Panc1 (cell line): ENCODE measurements around the gene MYH10. TPM values are rescaled to one million over a fixed set of nuclear protein-coding genes. Genes with fewer than 3 reads are reported as not detected.

Source experiments
- ATAC-seq: fragments of 200-7000 bp; cut with Tn5 transposase; 2 replicates; pipeline ENCODE4 v1.9.1; 2020; ENCODE audit warnings: mild to moderate bottlenecking, moderate library complexity
- BruUV-seq: library from RNA; stranded (reverse); fragments of 400-500 nt; replicated peaks from 2 replicates; lab custom pipeline; 2021; lab: Mats Ljungman, UMichigan
- CTCF ChIA-PET: fragments of 300-600 bp; sonication (Branson Sonifier 250); formaldehyde crosslinking; loops from one replicate; lab custom pipeline; 2022; ENCODE audit warnings: antibody characterized with exemption; lab: Charles Lee
- POLR2A ChIA-PET: fragments of 300-600 bp; sonication (Branson Sonifier 250); formaldehyde crosslinking; loops from one replicate; lab custom pipeline; 2022; ENCODE audit warnings: antibody characterized with exemption; lab: Charles Lee
- DNase-seq: peaks from one replicate; pipeline ENCODE4 v3.0.0-alpha.2; 2010; ENCODE audit warnings: low read depth, low spot score
- H3K27ac ChIP-seq: 2 replicates; pipeline ENCODE4 v1.5.1; 2011; ENCODE audit warnings: mild to moderate bottlenecking, low read length, inconsistent platforms
- H3K27me3 ChIP-seq: fragments of 200-500 bp; sonication (Bioruptor generic); 2 replicates; pipeline ENCODE4 v1.6.0; 2014; ENCODE audit warnings: low read length, inconsistent platforms; ENCODE audit not compliant: control insufficient read depth, insufficient read depth
- H3K36me3 ChIP-seq: fragments of 200-500 bp; sonication (Bioruptor generic); 2 replicates; pipeline ENCODE4 v1.5.1; 2014; ENCODE audit warnings: inconsistent platforms, mild to moderate bottlenecking, low read length, moderate library complexity; ENCODE audit not compliant: control insufficient read depth, insufficient read depth
- H3K4me1 ChIP-seq: 2 replicates; pipeline ENCODE4 v1.5.1; 2011; ENCODE audit warnings: inconsistent platforms, mild to moderate bottlenecking, low read length, moderate library complexity; ENCODE audit not compliant: control insufficient read depth, insufficient read depth
- H3K4me3 ChIP-seq, 2 experiments: 2 replicates each; pipeline ENCODE4 v1.5.1; 2011 to 2012; ENCODE audit warnings: low read depth in 2 of 2, low read length in 2 of 2, mild to moderate bottlenecking in 2 of 2, inconsistent platforms in 1 of 2, moderate library complexity in 1 of 2
- H3K9me3 ChIP-seq: fragments of 200-500 bp; sonication (Bioruptor generic); 2 replicates; pipeline ENCODE4 v1.5.1; 2014; ENCODE audit warnings: low read depth, mild to moderate bottlenecking, inconsistent platforms, low read length, moderate library complexity; ENCODE audit not compliant: control insufficient read depth, insufficient read depth
- POLR2AphosphoS5 ChIP-seq: IDR thresholded peaks from 2 replicates; pipeline ENCODE4 v1.6.1; 2012; ENCODE audit warnings: mild to moderate bottlenecking, low read depth, low read length, moderate library complexity
- SIN3A ChIP-seq: IDR thresholded peaks from 2 replicates; pipeline ENCODE4 v1.6.1; 2012; ENCODE audit warnings: low read depth, mild to moderate bottlenecking, low read length, moderate library complexity, borderline replicate concordance; ENCODE audit not compliant: insufficient read depth
- TCF7L2 ChIP-seq: IDR thresholded peaks from 2 replicates; pipeline ENCODE4 v1.6.1; 2011; ENCODE audit warnings: mild to moderate bottlenecking, low read depth, low read length, inconsistent platforms
- in situ Hi-C: cut with HindIII; loops from 2 replicates; pipeline ENCODE4 v1.10.0; 2016; ENCODE audit warnings: low sequenced_read_pairs, low pct_unique_long_range_greater_than_20kb
- intact Hi-C: fragments of 100-400 bp; cut with micrococcal nuclease; formaldehyde crosslinking; loops from one replicate; pipeline ENCODE4 v1.10.0; 2022; ENCODE audit not compliant: unreplicated experiment
- total RNA-seq: library from RNA; stranded (reverse); gene quantifications from one replicate; pipeline ENCODE4 v1.2.1, GENCODE V29; 2021; ENCODE audit not compliant: unreplicated experiment
- TF ChIP-seq, protein P1 (sequence below): fragments of 450-650 bp; IDR thresholded peaks from 2 replicates; pipeline ENCODE4 v1.5.1; 2017; ENCODE audit warnings: mild to moderate bottlenecking
- TF ChIP-seq, protein P2 (sequence below), 2 experiments: IDR thresholded peaks; 2 replicates each; pipeline ENCODE4 v1.6.1; 2011 to 2012; ENCODE audit warnings: low read depth in 2 of 2, control low read depth in 1 of 2, low read length in 1 of 2, mild to moderate bottlenecking in 1 of 2, moderate library complexity in 1 of 2; ENCODE audit not compliant: insufficient read depth in 1 of 2

MYH10 gene
- total RNA-seq, 1 experiment from 2014 or later: 36.5 TPM

DNA sequence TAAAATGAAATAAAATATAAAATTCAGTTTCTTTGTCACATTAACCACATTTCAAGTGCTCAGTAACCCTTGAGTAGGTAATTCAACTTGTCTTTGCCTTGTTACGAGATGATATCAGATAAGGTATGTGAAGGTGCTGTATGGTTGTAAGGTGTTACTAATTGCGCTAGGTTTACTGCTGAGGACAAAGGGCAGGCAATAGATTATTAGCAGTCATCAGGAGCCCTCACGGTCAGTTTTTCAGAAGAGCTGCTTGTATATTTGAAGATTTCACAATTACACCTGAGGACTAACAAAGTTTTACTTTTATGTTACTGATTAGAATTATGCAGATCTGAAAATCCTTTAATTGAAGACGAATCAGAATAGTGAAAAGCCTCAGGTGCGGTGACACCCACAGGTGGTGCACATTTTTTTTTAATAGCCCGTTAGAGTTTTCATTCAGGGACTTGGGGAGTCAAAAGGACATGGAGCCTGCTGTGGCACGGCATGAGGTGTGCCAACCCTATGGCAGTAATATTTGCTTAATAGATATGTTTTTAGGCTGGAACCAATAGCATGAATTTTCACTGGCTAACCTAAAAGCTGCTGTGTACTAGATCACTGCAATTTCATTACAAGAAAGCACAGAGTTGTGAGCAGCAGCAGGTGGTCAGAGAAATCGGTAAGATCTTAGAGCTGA is 178.5 kb downstream of the MYH10 start:
- ATAC-seq: no peak
- ChIA-PET CTCF (no interaction called here), POLR2A (no interaction called here)
- TF ChIP-seq, protein P1, sequence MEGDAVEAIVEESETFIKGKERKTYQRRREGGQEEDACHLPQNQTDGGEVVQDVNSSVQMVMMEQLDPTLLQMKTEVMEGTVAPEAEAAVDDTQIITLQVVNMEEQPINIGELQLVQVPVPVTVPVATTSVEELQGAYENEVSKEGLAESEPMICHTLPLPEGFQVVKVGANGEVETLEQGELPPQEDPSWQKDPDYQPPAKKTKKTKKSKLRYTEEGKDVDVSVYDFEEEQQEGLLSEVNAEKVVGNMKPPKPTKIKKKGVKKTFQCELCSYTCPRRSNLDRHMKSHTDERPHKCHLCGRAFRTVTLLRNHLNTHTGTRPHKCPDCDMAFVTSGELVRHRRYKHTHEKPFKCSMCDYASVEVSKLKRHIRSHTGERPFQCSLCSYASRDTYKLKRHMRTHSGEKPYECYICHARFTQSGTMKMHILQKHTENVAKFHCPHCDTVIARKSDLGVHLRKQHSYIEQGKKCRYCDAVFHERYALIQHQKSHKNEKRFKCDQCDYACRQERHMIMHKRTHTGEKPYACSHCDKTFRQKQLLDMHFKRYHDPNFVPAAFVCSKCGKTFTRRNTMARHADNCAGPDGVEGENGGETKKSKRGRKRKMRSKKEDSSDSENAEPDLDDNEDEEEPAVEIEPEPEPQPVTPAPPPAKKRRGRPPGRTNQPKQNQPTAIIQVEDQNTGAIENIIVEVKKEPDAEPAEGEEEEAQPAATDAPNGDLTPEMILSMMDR: no peak
- TF ChIP-seq, protein P2, sequence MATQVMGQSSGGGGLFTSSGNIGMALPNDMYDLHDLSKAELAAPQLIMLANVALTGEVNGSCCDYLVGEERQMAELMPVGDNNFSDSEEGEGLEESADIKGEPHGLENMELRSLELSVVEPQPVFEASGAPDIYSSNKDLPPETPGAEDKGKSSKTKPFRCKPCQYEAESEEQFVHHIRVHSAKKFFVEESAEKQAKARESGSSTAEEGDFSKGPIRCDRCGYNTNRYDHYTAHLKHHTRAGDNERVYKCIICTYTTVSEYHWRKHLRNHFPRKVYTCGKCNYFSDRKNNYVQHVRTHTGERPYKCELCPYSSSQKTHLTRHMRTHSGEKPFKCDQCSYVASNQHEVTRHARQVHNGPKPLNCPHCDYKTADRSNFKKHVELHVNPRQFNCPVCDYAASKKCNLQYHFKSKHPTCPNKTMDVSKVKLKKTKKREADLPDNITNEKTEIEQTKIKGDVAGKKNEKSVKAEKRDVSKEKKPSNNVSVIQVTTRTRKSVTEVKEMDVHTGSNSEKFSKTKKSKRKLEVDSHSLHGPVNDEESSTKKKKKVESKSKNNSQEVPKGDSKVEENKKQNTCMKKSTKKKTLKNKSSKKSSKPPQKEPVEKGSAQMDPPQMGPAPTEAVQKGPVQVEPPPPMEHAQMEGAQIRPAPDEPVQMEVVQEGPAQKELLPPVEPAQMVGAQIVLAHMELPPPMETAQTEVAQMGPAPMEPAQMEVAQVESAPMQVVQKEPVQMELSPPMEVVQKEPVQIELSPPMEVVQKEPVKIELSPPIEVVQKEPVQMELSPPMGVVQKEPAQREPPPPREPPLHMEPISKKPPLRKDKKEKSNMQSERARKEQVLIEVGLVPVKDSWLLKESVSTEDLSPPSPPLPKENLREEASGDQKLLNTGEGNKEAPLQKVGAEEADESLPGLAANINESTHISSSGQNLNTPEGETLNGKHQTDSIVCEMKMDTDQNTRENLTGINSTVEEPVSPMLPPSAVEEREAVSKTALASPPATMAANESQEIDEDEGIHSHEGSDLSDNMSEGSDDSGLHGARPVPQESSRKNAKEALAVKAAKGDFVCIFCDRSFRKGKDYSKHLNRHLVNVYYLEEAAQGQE (IDR thresholded peaks at IDR 0.05; ENCODE audit: insufficient read depth in 1 of 2, low read depth in 2 of 2, low read length in 1 of 2): no peak
- no peak for TF ChIP-seq SIN3A
- no peak for TF ChIP-seq POLR2AphosphoS5
- TF ChIP-seq TCF7L2: no peak
- DNase-seq: no peak
- intact Hi-C loops (no loop called here), in situ Hi-C loops (no loop called here)
- H3K27me3 ChIP-seq: no peaks in the 10 kb centered on the region
- BruUV-seq: no TSS peak
- H3K36me3 ChIP-seq: peaks cover 38% of the 10 kb centered on the region
- H3K27ac ChIP-seq: no peak overlapping the region
- no peaks in the 10 kb centered on the region for H3K4me1 ChIP-seq
- H3K4me3 ChIP-seq: no peak overlapping the region
- no peaks in the 10 kb centered on the region for H3K9me3 ChIP-seq

DNA sequence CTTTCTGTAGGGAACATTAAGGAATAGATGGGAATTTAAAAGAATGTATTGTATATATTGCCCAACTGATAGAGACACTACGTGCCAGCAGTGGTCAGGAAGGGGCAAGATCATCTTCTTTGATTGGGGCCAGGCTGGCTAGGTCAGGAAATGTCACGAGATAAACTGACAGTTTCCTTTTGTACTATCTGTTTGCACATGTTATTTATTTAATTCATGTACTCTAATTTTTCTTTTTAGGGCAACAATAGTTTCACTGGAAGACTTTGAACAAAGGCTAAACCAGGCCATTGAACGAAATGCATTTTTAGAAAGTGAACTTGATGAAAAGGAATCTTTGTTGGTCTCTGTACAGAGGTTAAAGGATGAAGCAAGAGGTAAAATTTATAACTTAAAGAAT is 182.2 kb downstream of the MYH10 start:
- H3K4me1 ChIP-seq: no peaks in the 10 kb centered on the region
- no peak for DNase-seq
- intact Hi-C loops (no loop called here), in situ Hi-C loops (no loop called here)
- BruUV-seq: no TSS peak
- H3K4me3 ChIP-seq: no peak overlapping the region
- ChIA-PET CTCF (no interaction called here), POLR2A (no interaction called here)
- no peak overlapping the region for H3K27ac ChIP-seq
- H3K9me3 ChIP-seq: no peaks in the 10 kb centered on the region
- peaks cover 43% of the 10 kb centered on the region for H3K36me3 ChIP-seq
- TF ChIP-seq TCF7L2 (no peak), POLR2AphosphoS5 (no peak), SIN3A (no peak)
- TF ChIP-seq, protein P2 (IDR thresholded peaks at IDR 0.05; ENCODE audit: insufficient read depth in 1 of 2, low read depth in 2 of 2, low read length in 1 of 2): no peak
- TF ChIP-seq, protein P1: no peak
- no peaks in the 10 kb centered on the region for H3K27me3 ChIP-seq
- ATAC-seq: no peak
